ENCODE measurements around the gene ZSCAN10.
"Not testable (repeated sequence)": the region's sequence is repeated elsewhere in the genome, so short reads cannot be mapped to it uniquely, and the experiment has no call there.

GRCh38 chr16:3072576-3073263, 26.4 kb downstream of the ZSCAN10 start:
- TF ChIP-seq CTCF (conservative IDR thresholded peaks at IDR 0.05 in 1 of 2, IDR thresholded peaks at IDR 0.05 in 1 of 2; ENCODE audit: low read depth in 1 of 2, low read length in 2 of 2); EZH2 (IDR thresholded peaks at IDR 0.05; ENCODE audit: low read length, missing control alignments): not testable (repeated sequence)
